Dedifferentiated amniotic fluid mesenchymal stem cell (primary cell): ENCODE results near the gene PAPPA2.

Experiments
- DNase-seq: peaks from one replicate; pipeline ENCODE4 v3.0.0-alpha.2; 2016; ENCODE audit errors: extremely low spot score

The PAPPA2 gene

DNA sequence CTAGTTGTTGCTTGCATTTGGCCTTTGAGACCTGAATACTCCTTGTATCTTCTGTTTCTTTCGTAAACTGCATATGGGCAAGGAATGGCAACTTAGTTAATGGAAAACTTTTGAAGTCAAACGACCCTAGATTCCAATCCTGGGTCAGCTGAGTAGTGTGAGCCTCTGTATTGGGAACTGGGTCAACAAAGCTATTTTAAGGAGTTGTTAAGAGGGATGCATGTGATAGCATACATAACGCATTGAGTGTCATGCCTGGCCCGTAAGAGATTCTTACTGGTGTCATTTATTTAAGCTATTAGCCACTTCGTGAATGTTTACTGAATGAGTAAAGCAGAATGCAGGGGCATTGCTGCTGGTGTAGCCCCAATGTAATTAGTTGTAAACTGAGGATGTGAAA, 340.1 kb downstream of the PAPPA2 start:
- DNase-seq = no peak

DNA sequence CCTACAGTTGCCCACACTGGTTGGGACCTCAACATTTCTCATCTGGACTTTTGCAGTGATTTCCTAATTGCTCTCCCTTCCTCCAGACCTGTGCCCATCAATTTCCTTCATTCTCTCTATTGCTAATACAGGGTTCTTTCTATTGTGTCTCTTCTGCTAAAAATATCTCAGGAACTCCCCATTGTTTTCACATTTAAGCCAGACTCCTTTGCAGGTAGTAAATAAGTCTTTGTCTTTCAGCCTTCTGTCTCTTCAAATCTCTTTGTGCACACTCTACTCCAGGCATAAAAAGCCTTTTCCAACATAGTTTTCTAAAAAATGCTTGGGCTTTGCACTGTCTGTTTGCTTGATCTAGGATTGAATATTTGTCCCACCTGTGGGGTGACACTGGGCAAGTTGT, 340.6 kb downstream of the PAPPA2 start:
- DNase-seq = no peak

DNA sequence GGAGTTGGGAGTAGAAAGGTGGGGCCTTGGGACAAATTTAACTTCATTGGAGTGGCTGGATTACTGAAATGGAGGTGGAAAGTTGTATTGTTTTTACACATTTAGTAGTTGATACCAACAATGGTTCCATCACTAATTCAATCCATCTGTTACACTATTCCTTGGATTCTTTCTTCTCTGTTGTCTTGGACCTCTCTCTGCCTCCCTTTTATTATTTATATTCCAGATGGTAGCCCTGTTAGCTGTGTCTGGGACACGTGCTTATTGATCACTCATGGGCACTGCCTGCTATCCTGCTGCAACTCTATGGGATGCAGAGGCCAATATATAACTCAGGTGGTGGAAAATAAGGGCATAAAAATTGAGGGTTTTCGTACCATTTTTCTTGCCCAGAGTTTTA, 346.3 kb downstream of the PAPPA2 start:
- no peak for DNase-seq

DNA sequence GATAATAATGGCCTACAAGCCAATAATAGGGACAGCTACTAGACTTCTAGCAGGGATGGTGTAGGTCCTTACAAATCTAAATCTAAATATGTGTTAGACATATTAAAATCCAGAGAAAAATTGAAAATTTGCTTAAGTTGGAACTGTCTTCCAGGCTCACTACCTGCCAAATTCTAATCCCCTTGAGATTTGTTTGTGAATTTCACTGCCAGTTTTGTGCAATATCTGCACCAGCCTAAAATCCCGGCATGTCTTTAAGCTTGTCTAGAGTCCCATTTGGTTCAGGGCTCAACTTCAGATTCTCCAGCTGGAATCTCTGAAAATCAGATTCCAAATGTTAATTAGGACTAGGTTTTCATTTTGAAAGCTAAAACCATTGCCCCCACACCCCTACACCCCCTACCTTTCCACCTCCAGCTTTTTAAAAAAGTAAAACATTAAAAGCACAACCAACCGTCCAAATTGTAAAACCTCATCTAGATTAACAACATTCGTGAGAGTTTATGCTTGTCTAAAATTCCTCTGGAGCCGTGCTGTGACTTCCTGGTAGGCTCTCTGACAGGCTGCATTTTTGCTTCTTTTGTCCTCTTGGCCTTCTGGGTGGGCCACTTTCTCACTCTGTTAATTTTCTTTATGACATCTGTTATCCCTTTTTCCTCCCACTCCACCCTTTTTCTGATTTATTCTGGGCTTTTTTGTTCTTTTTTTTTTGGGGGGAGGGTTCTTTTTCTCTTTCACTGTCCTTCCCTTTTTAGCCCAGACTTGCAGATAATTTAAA, 348.7 kb downstream of the PAPPA2 start:
- DNase-seq = no peak

DNA sequence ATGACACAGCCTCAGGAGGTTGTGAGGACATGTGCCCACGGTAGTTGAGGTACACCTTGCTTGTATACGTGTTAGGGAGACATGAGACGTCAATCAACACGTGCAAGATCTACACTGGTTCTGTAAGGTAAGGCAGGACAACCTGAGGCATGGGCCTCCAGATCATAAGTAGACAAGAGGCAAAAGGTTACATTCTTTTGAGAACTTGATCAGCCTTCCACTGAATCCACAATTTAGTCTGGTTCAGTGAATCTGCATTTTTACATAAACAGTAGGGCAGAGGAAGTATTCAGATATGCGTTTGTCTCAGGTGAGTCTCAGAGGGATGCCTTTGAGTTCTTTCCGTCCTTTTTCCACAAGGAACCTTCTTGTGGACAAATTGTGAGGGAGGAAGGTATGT, 352.6 kb downstream of the PAPPA2 start:
- no peak for DNase-seq

DNA sequence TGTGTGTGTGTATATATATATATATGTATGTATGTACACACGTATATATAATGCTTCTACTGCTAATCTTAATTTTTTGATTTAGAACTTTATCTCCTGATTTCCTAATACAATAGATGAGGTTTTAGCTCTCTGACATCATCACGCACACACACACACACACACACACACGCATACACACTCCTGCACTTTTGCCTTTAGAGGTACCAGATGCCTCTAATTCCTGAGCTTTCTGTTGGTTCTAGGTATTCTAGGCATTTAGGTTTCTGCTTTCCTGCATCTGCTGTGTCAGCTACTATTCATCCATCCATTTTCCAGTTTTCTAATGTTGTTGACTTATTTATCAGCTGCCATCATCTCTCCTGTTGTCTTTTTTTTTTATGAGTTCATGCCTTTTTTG, 353.3 kb downstream of the PAPPA2 start:
- DNase-seq = no peak

DNA sequence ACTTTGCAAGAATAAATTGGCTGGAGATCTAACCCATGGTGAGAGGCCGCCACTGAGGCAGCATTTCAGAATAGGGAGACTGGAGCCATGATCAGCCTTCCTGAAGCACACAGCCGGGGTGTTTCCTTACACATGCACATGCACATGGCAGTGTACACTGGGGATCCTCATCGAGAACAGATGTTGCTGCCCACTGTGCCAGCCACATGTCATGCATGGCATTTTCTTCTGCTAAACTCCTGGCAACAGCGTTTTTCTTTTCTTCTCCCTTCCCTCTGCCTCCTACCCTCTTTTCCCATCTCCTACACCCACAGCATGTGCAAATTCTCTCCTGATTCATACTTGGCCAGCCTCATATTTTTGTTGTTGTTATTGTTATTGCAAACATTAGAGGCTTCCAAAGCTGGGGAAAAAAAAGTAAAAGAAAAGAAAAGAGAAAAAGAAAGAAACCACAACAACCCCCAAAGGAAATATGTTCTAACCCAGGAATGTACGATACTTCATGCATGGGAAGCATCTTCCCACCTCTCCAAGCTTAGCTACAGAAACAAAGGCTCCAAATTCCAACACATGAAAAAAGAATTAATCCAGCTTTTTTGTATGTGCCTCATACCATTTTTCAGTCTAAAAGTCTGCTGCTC, 357.5 kb downstream of the PAPPA2 start:
- no peak for DNase-seq

DNA sequence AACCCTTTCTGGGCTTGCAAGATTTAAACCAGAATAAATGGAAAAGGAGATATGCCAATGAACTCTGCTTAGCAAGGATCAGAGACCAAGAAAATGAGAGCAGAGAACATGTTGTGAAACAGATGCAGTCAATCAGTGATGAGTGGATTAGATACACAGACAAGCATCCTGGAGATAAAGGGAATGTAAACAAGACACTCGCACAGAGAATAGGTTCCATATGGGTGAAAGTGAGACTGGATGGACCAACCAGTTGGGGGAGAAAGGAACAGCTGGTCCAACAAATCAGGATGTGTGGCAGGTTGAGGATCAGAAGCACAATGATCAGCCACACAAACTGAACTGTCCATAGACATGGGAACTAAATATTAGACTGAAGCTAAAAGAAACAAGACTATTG, 363.3 kb downstream of the PAPPA2 start:
- DNase-seq = no peak

DNA sequence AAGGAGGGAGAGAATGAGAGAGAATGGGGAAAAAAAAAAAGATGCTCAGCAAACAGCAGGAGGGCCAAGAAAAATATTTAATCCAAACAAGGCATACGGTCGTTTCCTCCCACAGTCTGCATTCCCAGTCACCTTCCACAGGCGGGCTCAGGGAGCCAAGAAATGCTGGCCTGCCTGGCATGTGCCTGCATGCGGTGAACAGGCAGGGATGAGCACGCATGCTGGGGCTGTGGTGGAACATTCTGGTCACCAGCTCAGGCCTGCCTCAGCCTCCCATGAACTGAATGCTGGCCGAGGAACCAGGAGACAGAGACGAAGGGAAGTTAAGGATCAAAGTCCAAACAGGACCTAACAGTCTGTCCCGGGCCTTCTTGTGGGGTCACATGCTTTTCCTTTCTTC, 366.3 kb downstream of the PAPPA2 start:
- DNase-seq = no peak

DNA sequence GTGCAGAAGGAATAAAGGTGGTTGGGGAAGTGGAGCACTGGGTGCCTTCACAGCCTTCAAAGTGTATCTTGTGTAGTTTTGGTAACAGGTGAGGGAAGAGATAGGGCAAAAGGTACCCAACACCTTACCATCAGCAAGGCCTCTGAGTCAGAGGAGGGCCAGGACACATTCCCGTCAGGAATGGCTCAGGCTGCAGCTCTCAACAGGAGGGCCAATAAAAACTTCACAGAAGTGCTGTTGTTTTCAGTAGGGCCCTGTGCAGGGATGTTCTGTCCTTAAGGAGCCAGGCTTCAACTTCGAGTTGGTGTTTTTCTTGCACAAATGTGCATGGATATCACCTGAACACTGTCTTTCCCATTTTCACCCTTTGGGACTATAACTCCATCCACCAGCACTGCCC, 368.2 kb downstream of the PAPPA2 start:
- DNase-seq = no peak

DNA sequence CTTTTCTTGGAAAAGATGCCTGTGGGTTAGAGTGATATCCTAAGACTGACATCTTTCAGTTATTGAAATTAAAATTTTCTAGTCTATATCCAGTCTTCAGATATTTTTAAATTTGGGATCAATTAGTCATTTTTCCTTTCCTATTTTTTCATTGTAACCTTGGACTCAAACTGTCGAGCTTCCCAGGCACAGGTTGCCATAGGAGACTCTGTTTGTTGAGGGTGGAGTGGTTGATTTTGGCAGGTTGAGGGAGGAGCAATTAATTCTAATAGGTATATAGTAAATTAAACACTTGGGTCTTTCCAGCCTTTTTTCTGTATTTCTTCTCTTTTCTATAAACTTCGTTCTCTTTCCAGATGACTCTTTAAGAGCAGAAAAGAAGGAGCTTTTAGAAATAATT, 374.7 kb downstream of the PAPPA2 start:
- DNase-seq = no peak

DNA sequence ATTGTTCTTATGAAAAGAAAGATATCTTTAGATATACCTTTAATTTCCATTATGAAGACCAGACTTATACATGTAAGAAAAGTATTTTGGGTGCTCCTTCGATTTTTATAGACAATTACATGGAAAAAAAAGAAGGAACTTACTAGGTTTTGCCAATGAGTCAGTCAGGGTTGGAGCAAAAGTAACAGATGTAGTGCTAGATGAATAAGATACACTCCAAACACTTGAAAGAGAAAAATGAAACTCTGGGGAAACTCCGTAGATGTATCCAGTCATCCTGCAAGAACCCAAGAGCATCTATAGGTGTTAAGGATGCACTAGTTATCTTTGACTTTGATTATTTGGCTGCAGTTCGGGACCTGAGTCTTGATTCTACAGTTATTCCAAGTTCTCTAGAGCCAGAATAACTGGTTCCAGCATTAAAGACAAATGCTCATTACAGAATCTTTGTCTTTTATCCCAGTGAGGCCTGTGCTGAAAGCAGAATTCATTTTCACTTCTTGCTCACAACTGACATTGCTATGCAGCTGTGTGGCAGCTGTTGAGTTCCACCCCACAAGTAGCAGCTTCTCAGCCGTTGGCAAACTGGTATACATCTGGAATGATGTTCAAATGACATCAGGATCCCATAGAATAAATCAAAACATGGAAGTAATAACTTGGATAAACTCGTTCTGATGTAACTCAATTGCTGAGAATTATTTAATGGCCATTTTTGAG, 375.5 kb downstream of the PAPPA2 start:
- DNase-seq = no peak

DNA sequence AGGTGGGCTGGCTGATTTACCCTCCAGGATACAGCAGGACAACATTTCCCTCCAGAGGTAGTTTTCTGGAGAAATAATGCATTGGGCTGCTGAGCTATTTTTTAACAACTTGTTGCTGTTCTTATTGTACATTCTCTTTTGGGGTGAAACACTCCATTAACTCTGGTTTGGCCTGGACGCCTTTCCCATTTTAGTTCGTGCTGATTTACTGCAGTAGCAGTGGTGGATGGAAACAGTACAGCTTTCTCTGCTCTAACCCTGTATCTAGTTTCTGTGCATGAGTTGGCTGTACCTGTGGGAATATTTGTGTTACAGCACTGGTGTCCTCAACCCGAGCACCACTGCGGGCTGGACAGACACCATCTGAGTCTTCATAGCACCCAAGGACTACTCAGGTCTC, 376.2 kb downstream of the PAPPA2 start:
- DNase-seq = no peak

DNA sequence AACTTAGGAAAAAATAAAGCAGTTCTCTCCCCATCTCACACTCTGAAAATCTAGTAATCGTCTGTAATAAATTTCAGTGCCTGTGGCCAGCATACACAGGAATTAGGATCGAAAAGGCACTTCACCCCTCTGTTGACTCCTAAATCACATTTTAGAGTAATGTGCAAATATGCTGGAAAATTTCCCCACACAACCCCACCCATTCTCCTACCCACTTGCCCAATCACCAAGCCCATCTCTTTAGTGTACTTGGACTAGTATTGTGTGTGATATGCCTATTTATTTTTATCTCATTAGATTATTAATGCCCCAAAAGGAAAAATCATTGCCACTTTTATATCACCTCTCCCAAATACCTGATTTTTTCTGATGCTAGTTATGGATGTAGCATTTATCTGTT, 378.3 kb downstream of the PAPPA2 start:
- no peak for DNase-seq

DNA sequence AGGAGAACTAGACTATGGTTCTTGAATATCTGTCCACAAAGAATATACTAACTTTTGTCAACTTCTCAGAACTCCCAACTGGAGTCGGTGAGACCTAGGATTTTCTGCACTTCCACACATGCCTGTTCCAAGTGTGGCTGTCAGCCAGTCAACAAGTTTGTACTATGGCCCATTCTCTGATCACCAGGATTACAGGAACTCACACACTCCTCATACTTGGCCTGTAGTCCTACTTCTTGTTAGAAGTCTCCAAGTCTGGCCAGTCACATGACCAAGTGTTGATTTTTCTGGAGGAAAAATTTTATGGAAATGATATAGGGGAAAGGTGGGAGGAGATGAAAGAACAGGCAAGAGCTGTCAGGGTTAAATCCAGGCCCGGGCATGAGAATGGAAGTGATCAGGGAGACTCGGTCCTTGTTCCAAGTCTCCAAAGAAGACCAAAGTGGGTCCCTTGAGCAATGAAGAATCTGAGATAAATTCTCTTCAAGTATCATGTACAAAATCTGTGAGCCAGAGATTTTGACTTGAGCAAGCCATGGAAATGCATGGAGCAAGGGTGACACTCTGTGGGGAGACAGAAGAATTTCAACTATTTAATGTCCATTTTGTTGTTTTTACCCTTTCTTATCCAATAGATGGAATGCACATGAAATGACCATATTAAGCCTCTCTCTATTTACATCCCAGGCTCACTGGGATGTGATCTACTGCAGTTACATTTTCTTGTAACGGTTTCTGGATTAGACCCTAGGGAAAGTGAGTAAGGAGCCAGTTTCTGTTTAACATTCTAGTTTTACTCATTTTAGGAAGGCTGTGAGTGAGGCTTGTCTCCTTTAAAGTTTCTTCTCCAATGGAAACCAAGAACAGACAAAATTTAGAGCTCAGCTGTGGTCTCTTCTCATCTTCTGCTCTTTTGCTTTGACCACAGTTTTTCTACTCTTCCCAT, 380.6 kb downstream of the PAPPA2 start:
- peak; percentile 36 for DNase-seq

DNA sequence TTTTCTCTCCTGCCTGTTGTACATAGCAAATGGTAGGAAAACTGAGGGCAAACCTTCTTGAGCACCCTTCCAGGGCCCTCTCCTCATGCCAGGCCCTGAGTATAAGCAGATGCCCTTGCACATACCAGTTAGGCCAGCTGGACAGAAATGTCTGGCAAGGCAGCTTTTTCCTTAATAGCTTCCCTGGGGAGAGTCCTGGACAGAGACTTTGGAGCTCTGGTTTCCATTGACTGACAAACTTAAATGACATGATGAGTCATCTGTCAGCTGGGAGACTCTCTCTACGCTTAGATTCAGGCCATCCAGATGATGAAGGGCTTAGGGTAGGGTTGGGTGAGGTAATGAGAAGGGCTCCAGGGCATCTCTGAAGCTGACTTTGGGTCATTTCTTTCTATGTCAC, 384.1 kb downstream of the PAPPA2 start:
- no peak for DNase-seq

DNA sequence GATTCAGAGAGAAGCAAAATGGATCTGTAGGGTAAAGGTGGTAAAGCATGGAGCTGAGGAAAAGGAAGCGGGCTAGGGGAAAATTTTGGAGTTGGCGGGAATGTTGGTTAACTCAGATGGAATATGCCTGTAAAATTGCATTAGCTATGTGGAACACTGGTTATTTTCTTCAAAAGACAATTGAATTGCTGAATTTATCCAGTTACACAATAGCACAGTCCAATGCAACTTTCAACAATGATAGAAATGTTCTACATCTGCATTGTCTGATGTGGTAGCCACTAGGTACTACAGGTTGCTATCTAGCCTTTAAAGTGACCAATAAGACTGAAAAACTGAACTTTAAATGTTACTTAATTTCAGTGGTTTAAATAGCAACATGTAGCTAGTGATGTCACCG, 386.3 kb downstream of the PAPPA2 start:
- DNase-seq = no peak

DNA sequence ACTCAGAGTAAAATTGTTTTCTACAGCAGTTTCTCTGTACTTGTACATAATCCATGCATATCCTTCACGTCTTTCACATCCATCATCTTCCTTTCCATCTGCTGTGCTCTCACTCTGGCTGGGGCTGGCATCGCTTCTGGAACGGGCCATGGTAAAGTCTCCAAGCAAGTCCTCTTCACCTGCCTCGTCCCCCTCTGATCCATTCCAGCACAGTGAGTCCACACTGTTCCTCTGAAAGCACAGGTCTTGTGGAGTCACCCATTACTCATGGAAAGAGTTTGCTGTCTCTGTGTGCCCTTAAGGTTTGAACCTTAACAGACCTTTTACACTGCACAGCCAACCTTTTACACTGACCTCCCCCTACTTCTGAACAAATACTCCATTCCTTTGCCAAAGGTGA, 387.9 kb downstream of the PAPPA2 start:
- no peak for DNase-seq

DNA sequence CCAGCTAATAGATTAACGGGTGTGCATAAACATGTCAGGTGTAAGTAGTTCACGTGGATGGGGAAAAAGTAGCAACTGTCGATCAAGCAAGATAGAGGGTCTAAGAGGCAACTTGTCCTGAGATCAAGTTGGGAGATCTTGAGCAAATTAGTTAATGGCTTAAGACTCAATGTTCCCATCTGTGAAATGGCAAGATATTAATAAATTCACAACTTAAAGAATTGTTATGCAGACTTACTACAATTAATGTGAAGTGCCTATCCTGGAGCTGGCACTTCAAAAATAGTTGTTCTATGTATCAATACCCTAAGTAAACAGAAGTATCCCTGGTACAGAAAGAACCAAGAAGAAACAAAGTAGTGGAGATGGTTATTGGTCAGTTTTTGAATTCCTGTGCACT, 389.1 kb downstream of the PAPPA2 start:
- DNase-seq = no peak

DNA sequence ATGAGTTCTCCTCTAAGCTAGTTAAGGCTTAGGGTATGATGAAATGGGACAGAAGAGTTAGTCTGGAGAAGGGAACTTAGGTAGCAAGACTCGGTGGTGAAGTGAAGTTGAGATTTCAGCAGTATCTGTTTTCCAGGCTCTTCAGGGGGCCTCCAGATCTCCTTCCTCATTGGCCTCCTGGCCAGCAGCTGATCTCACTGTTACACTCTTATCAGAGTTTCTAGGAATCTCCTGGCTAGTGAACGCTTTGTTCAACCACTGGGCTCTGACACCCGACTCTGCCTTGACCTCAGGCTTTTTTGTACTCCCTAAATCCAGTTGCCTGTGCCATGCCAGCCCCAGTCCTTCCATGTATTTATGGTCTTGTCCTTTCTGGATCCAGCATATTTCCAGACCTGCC, 390.5 kb downstream of the PAPPA2 start:
- DNase-seq = no peak

DNA sequence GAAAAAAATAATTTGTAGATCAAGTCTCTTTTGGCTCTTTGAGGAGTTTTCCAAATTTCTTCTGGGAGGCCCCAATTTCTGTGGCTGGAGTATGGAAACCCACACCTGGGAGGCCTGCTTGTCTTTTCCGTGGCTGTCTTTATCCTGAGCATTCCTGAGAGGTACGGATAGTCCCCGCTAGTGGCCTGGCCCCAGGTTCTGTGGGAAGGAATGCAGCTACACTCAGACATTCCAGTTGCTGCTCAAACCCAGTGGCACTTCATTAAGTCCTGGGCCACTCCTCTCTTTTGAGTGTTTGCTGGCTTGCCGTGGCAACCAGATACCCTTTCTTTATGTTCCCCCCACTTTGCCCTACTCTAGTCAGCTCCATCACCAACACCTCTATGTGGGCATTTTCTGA, 391.1 kb downstream of the PAPPA2 start:
- DNase-seq = no peak
